Bone marrow (tissue), 2 donors: ENCODE results near the gene C5orf24.
"Not testable (repeated sequence)": the region's sequence is repeated elsewhere in the genome, so short reads cannot be mapped to it uniquely, and the experiment has no call there.

ENCODE experiments used
- DNase-seq, 2 donors: peaks; one replicate each; lab custom pipeline; 2025; lab: John Stamatoyannopoulos, UW

Gene C5orf24

GRCh38 chr5:134845852-134846640 lies at the start of gene C5orf24:
Gene C5orf24, plus strand, starts transcription at chr5:134845968. Its CDS starts 8,933 bp downstream, at chr5:134854901.
- DNase-seq: peak; percentile 85 to 93

- no peak for DNase-seq
These were observed 47.3 kb upstream of the C5orf24 start for GRCh38 chr5:134798468-134798867.

- DNase-seq: no peak
These were observed 41.9 kb upstream of the C5orf24 start for GRCh38 chr5:134803821-134804220.

GRCh38 chr5:134813407-134813806 lies 32.4 kb upstream of the C5orf24 start:
- DNase-seq: peak in 1 of 2 donors; percentile 10

GRCh38 chr5:134813827-134814226 lies 31.9 kb upstream of the C5orf24 start:
- DNase-seq: peak in 1 of 2 donors; percentile 62

- no peak for DNase-seq
These were observed 28.8 kb upstream of the C5orf24 start for GRCh38 chr5:134817006-134817405.

- DNase-seq: no peak
These were observed 27.0 kb upstream of the C5orf24 start for GRCh38 chr5:134818776-134819175.

- no peak for DNase-seq
These were observed 26.3 kb upstream of the C5orf24 start for GRCh38 chr5:134819407-134819963.

- DNase-seq: no peak
These were observed 23.9 kb upstream of the C5orf24 start for GRCh38 chr5:134821841-134822240.

- DNase-seq: no peak
These were observed 21.1 kb upstream of the C5orf24 start for GRCh38 chr5:134824681-134825080.

- no peak for DNase-seq
These were observed 20.6 kb upstream of the C5orf24 start for GRCh38 chr5:134825212-134825611.

- no peak for DNase-seq
These were observed 12.3 kb upstream of the C5orf24 start for GRCh38 chr5:134833340-134834032.

- no peak for DNase-seq
These were observed 10.1 kb upstream of the C5orf24 start for GRCh38 chr5:134835623-134836022.

- DNase-seq: no peak
These were observed 8.1 kb upstream of the C5orf24 start for GRCh38 chr5:134837530-134838181.

GRCh38 chr5:134838361-134838760 lies 7.4 kb upstream of the C5orf24 start:
- DNase-seq: not testable (repeated sequence)

- DNase-seq: no peak
These were observed 5.0 kb upstream of the C5orf24 start for GRCh38 chr5:134840811-134841210.

- DNase-seq: no peak
These were observed 1.5 kb upstream of the C5orf24 start for GRCh38 chr5:134844252-134844651.

- DNase-seq: no peak
These were observed 375 bp upstream of the C5orf24 start for GRCh38 chr5:134845335-134845851.

GRCh38 chr5:134846641-134846960 lies 833 bp downstream of the C5orf24 start:
- DNase-seq: no peak

GRCh38 chr5:134849434-134849933 lies 3.7 kb downstream of the C5orf24 start:
- not testable (repeated sequence) for DNase-seq

- no peak for DNase-seq
These were observed 5.6 kb downstream of the C5orf24 start for GRCh38 chr5:134851307-134851923.

GRCh38 chr5:134856465-134856864 lies 10.7 kb downstream of the C5orf24 start:
- DNase-seq: not testable (repeated sequence)
